GM18520 (cell line): ENCODE data around the gene RGMB.

Experiments used
- ATAC-seq: cut with Tn5 transposase; IDR thresholded peaks from one replicate; pipeline ENCODE4 v1.9.1; 2021; ENCODE audit not compliant: unreplicated experiment

The RGMB gene

DNA sequence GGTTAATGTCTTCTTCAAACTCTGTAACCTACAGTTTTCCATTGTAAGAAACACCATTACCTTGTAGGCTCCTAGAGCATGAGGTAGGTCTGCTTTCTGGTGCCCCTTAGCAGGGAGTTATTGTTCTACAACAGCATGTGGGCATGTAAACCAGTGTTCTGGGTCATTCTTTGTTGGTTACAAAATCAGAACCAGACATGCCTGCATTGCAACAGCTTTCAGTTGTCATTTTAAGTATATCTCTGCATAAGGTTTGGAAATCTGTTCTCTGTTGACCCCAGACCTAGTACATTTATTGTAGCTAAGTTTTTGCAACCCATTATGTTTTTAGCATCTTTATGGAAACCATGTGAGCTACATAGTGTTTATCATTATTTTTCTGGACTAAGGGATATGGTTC is 10.9 kb downstream of the RGMB start:
- no peak for ATAC-seq

DNA sequence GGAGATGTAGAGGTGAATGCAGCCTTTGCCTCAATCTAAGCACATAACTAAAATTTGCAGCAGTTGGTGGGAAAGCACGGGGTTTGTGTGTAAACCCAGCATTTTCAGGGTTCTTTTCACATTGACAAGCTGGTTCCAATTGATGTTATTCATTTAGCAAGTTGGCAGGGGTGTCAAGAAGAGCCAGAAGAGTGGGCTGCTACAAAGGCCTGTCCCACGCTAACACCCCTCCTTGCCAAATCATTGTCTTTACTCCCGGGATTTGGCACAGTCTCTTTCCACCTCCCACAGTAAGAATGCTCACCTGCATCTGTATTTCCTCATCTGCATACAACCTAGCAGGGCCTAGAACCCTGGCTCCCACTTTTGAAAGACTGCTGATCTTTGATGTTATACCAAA is 11.8 kb downstream of the RGMB start:
- no peak for ATAC-seq

DNA sequence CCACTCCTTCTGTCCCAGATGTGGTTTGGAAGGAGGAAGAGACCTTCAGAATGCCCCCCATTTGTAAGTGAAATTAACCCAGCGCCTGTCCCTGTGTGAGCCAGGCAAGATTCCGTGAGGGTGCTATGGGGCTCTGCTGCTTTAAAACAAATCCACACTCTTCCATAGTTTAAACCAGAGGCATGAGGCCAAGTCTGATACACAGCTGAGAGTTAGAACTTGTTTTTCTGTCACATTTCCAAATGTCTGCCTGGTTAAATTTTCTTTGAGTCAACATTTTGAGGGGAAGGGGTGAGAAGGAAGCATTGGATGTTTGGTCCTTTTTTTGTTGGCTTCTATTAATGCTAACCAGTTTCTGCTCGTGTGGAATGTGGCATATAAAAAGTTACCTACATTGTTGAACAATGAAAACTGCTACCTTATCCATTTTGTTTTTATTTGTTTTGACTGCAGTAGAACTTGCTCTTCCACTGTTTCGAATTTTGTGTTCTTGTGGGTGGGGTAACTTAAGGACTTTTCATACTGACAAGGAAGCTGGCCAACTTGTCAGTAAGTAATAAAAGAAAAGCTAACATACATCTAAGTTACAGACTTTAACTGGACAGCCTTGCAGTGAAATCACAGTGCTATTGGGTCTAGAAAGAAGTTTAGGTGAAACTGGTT is 12.9 kb downstream of the RGMB start:
- ATAC-seq = no peak

DNA sequence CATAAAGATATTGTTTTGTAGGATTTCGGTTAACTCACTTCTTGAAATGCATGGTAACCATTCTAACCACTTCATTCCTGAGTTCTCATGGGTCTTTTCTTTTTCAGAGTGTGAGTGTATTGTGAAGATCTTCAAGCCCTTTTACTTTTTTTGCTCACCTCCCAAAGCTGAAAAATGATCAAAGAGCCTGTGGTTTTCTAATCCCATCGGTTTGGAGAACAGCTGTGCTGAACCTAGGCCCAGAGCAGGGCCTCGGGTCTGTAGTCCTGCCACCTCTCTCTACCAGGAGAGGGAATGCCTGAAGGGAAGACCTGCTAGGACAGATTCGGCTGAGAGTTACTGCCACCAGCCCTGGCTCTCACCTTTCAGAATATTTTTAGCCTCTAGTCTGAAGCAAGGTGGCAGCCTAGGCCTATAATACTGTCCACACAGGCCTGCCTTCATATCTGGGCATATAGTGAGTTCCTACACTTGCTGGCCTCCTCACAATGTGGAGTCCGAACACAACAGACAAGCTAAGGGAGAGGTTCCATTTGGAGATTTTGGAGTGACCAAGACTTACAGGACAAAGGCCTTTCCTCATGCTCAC is 13.8 kb downstream of the RGMB start:
- ATAC-seq = no peak

DNA sequence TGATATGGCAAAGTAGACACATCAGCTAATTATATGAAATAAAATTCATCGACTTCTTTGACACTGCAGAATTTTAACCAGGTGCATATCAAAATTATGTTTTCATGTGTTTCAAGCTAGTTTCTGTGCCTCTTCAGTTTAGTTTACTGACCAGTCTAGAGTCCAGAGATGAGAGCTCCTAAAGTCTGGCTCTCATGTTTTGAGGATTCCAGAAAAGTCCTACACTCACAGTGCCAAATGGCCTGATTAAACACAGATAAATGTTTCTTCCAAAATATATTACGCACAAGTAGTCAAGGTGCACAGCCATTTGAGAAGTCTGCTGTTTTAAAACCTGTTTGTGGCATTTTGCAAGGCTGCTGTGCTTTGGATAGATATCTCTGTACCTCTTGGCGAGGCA is 15.6 kb downstream of the RGMB start:
- no peak for ATAC-seq

DNA sequence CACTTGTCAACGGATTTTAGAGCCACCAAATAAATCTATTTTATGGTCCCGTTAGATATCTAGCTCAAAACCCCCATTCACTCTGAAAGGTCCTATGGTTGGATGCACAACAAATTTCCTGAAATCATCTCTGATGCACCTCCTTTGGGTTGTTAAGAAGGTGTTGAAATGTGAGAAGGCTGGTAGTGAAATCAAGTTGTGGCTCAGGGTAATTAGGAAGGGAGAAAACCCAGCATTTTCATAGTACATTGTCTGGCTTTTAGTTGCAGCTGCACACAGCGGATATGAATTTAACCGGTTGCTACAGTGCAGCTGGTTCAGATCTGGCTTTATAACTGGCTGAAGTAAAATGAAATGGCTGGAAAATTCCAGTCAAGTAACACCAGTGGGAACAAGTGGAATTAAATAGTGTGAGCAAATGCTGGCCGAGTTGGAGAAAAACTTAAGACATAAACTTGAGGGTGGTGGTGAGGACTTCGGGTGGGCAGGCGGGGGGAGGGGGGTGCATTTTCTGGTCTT is 17.6 kb downstream of the RGMB start:
- ATAC-seq = no peak

DNA sequence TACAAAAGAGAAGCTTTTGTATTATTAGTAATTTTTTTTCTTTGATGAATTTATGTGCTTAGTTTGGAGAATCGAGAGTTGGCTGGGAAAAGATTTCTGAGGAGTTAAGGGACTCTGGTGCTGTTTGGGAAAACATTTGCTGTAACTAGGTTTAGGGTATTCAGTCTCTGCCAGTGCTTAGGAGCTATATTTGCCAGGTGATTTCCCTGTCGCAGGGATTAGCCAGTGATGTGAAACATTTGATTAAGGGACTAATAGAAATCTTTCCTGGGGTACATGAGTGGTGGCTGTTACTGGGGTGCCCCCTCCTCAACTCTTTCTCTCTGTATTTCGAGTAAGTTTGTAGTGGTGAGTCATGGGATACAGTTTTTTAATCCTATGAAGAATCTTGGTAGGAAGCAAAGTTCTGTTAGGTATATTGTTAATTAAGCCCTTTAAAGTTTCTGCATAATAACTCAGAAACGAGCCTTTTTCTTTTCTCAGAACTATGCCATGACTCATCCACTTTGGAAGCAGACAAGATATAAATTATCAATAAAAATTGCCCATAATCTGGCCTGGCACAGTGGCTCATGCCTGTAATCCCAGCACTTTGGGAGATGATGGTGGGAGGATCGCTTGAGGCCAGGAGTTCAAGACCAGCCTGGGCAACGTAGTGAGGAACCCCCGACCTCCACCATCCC is 18.6 kb downstream of the RGMB start:
- no peak for ATAC-seq

DNA sequence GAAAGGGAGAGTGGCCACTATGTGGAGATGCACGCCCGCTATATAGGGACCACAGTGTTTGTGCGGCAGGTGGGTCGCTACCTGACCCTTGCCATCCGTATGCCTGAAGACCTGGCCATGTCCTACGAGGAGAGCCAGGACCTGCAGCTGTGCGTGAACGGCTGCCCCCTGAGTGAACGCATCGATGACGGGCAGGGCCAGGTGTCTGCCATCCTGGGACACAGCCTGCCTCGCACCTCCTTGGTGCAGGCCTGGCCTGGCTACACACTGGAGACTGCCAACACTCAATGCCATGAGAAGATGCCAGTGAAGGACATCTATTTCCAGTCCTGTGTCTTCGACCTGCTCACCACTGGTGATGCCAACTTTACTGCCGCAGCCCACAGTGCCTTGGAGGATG is 19.8 kb downstream of the RGMB start:
- no peak for ATAC-seq

DNA sequence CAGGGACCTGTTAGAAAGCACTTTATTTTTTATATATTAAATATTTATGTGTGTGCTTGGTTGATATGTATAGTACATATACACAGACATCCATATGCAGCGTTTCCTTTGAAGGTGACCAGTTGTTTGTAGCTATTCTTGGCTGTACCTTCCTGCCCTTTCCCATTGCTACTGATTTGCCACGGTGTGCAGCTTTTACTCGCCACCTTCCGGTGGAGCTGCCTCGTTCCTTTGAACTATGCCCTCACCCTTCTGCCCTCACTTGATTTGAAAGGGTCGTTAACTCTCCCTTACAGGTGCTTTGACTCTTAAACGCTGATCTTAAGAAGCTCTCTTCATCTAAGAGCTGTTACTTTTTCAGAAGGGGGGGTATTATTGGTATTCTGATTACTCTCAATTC is 20.5 kb downstream of the RGMB start:
- no peak for ATAC-seq

DNA sequence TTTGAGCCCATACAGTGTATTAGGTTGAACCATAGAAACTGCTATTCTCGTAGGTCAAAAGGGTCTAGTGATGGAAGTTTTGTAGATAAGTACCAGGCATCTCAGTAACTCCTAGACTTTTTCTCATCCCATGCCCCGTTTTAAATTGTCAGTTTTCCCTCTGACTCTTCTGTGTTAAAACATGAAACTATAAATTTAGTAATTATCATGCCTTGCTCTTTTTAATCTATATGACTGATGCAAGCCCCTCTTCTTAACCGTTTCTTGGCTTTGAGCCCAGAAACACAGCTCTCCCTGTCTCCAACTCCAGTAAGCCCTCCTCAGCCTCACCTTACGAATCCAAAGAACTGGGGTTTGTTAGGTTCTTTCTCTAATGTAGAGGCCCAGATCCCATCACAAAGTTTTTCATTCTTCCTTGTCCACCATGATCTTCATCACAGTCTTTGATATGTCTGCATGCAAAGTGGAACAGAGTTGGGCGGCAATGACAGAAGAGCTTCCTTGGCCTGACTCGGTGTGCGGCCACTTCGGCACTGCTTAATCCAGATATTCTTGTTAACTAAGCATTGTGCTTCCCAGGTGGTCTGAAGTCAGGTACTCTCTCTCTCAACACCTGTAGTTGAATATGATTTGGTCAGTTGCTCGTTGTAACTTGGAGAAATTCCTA is 21.1 kb downstream of the RGMB start:
- no peak for ATAC-seq

DNA sequence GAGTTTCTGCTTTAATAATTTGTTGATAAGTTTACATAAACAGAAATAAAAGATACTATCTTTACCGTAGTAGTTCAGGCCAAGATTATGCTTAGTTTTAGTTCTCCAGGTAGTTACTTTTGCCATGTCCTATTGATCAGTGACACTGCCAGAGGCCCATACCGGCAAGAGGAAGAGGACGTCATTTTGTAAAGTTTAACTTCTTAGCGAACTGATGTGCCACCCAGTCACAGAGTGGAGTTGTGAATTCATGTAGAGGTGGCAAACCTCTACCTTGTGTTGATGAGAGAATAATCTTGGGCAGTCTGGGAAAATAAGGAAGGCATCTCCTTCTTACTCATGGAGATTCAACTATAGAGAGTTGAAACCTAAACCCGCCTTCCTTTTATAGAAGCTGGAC is 21.8 kb downstream of the RGMB start:
- no peak for ATAC-seq

DNA sequence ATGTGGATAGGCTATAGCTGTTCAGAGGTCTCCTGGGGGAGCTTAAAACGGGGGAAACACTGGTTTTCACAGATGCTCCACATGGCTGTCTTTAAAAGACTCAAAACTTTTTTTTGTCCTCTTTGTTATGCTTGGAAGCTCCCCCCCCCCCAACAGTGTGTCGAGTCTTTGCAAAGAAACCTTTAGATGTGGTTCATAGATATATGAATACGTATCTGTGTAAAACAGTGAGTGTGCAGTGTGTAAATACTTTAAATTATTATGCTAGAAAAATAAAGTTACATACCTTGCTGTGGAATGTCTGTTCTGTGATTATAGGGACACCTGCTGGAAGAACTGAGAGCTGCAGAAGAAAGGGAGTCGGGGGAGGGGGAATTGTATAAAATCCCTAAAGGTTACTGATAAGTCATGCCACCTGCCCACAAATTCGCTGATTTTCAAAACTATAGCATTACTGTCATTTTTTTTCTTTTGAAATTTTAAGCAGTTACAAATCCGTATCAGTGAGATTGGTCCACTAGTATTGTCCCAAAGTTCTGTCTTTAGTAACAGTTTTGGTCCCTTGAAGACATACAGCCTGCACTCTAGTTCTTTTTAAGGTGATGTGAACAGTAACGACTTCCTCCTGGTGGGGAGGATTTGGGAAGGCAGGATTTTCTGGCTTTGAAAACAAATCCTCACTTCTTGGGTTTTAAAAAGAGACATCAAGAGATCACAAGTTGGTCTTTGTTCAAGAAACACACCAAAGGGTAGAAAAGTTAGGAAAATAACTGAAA is 22.9 kb downstream of the RGMB start:
- ATAC-seq = no peak

DNA sequence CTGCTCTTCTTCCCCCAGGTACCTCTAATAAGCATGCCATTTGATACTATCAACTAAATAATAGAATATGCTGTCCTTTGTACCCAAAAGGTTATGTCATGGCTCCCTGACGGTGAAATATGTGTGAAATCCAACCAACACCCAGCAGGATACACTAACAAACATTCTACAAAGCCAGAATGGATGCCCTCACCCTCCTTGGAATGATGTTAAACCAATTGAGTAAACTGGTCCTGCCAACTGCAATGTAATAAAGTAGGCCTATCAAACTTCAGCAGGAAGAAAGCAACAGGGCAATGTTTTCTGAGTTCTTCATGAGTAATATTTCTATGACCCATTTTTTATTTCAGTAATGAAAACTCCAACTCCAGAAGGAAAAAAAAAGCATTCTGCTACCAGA is 24.9 kb downstream of the RGMB start:
- no peak for ATAC-seq

DNA sequence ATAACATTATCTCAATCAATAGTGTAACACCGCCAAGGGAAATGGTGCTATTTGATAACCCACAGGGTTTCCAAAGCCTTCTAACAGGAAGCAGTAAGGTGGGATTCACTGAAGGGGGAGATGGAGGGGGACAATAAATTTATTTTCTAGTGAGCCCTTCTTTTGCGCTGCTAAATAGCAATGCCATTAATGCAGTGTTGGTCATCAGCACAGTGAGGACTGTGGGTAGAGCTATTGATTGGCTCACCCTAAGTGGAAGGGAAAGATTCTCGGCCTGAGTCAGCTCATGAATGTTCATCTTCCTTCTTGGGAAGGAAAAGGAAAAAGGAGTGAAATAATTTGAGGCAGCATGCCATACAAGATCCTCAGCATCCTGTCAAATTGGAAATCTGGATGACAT is 25.4 kb downstream of the RGMB start:
- no peak for ATAC-seq

DNA sequence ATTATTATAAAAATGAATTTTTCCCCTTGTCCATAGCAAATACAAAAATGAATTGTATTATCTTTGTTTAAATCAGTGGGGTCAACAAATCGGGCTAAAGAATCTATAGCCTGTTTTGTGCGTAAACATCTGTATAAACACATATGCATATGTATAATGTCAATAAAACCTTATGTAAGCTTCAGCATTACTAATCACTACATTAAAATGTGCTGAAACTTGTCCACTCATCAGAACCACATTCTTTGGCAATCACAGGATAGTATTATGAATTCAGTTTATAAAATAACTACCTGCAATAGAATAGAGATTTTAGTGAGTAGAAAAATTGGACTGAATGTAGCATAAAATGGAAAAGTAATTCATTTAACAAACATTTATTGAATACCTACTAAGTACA is 30.6 kb downstream of the RGMB start:
- no peak for ATAC-seq

DNA sequence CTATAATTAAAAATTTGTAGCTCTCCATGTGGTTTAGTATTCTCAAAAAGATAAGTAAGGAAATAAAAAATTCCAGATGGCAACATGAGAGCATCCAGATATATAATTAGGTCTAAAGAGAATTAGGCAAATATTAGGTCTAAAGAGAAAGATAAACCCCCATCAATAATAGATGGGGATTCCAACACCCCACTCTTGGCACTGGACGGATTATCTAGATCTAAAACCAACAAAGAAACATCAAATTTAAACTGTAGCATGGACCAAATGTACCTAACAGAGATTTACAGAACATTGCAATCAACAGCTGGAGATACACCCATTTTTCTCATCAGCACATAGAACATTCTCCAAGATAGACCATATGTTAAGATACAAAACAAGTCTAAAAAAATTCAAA is 31.6 kb downstream of the RGMB start:
- no peak for ATAC-seq

DNA sequence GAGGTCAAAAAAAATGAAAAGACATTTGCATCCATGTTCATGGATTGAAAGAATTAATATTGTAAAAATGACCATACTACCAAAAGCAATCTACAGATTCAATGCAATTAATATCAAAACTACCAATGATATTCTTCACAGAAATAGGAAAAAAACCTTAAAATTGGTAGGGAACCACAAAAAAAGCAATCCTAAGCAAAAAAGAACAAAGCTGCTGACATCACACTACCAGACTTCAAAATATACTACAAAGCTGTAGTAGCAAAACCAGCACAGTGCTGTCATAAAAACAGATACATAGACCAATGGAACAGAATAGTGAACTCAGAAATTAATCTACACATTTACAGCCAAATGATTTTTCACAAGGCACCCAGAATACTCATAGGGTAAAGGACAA is 34.3 kb downstream of the RGMB start:
- no peak for ATAC-seq

DNA sequence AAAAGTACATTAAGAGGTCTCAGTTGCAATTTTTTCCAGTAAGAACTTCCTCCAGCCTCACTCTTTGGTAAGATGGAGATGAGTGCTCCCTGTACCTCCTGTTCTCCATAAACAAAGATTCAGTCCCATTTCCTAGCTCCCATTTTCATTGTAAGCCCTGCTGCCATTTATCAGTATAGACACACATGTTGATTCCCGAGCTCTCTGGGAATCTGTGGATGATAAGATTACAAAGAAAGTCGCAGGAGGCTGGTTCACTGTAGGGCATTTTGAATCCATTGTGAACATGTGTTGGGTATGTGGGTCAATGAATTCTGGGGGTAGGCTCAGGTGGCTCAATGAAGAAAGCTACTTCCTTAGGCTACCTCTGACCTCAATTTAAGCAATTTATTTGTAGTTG is 36.7 kb downstream of the RGMB start:
- no peak for ATAC-seq

DNA sequence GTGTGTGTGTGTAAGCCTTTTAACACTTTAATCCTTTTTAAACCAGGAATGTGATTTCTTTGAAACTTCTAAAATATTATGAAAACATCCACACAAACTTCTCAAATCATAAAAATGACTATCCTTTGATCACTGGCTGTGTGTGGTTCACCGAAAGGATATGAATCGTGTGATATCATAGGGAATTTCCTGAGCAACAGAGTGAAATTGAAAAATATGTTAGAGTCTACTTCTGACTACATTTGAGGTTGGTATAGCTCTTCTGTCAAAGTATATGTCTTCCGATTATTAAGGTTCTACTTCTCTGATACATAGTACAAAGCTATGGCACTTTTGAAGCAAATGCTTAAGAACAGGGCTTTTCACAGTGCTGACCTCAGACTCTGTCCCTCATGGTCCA is 40.3 kb downstream of the RGMB start:
- no peak for ATAC-seq

DNA sequence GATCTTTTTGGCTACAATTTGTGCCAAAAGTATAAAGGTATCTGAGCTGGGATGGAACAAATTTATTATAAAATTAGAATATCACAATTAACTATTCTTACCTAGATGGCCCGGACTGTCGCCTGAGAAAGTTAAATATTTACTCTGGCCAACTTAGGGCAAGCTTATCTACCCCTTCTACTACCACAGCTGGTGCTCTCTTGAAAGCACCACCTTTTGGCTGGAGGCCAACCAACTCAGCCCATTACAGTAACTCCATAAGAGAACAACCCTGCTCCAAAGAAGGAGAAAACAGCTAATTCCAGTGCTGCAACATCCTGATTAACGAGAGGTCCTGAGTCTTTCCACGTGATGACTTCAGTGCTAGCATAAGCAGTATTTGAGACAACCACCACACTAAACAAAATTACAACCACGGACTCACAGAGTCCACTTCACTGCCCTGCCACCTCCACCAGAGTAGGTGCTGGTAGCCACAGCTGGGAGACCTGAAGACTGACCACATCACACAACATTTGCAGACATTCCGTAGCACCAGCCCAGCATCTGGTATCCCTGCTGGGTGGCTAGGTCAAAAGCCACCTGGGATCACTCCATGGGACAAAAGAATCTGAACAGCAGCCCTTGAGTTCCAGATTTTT is 43.2 kb downstream of the RGMB start:
- no peak for ATAC-seq
